GM23338 (cell line): ENCODE measurements around the gene TRPM7. TPM values are rescaled to one million over a fixed set of nuclear protein-coding genes. Genes with fewer than 3 reads are reported as not detected.
"Not testable (repeated sequence)": the region's sequence is repeated elsewhere in the genome, so short reads cannot be mapped to it uniquely, and the experiment has no call there.

ENCODE experiments used
- ATAC-seq: fragments of 200-7000 bp; cut with Tn5 transposase; 3 replicates; pipeline ENCODE4 v1.9.1; 2020
- DNase-seq: peaks from one replicate; pipeline ENCODE4 v3.0.0-alpha.2; 2015; ENCODE audit warnings: low spot score
- H2AFZ ChIP-seq: fragments of 200-600 bp; sonication (generic); 2 replicates; pipeline ENCODE4 v1.8.0; 2016; ENCODE audit warnings: antibody characterized with exemption, mild to moderate bottlenecking, moderate library complexity
- H3F3A ChIP-seq: fragments of 200-600 bp; sonication (generic); replicated peaks from 2 replicates; pipeline ENCODE4 v1.8.0; 2017; ENCODE audit warnings: antibody characterized with exemption, mixed run types, low read depth
- H3K27ac ChIP-seq: fragments of 200-600 bp; sonication (generic); 2 replicates; pipeline ENCODE4 v1.6.1; 2016; ENCODE audit warnings: low read depth
- H3K27me3 ChIP-seq: fragments of 200-600 bp; sonication (generic); 2 replicates; pipeline ENCODE4 v1.8.0; 2016; ENCODE audit warnings: mild to moderate bottlenecking, mixed run types, moderate library complexity; ENCODE audit not compliant: insufficient read depth
- H3K36me3 ChIP-seq: fragments of 200-600 bp; sonication (generic); 2 replicates; pipeline ENCODE4 v1.8.0; 2016; ENCODE audit warnings: mild to moderate bottlenecking; ENCODE audit not compliant: insufficient read depth
- H3K4me1 ChIP-seq: fragments of 200-600 bp; sonication (generic); 2 replicates; pipeline ENCODE4 v1.8.0; 2016; ENCODE audit warnings: mild to moderate bottlenecking, moderate library complexity; ENCODE audit not compliant: insufficient read depth
- H3K4me2 ChIP-seq: fragments of 200-600 bp; sonication (generic); 2 replicates; pipeline ENCODE4 v1.7.1; 2017; ENCODE audit warnings: mixed run types
- H3K4me3 ChIP-seq: fragments of 200-600 bp; sonication (generic); 2 replicates; pipeline ENCODE4 v1.6.1; 2016; ENCODE audit warnings: mixed run types
- H3K79me2 ChIP-seq: fragments of 200-600 bp; sonication (generic); replicated peaks from 2 replicates; pipeline ENCODE4 v1.8.0; 2017; ENCODE audit warnings: mild to moderate bottlenecking; ENCODE audit not compliant: insufficient read depth
- H3K9me2 ChIP-seq: fragments of 200-600 bp; sonication (generic); 2 replicates; pipeline ENCODE4 v1.8.0; 2017; ENCODE audit not compliant: insufficient read depth
- H4K20me1 ChIP-seq: fragments of 200-600 bp; sonication (generic); replicated peaks from 2 replicates; pipeline ENCODE4 v1.8.0; 2017; ENCODE audit warnings: mild to moderate bottlenecking; ENCODE audit not compliant: insufficient read depth
- H3K27ac Mint-ChIP-seq: 2 replicates; pipeline ENCODE4 v1.8.0; 2020; ENCODE audit warnings: inconsistent platforms, mild to moderate bottlenecking, moderate library complexity, mixed read lengths
- H3K27me3 Mint-ChIP-seq: 3 replicates; pipeline ENCODE4 v1.8.0; 2022; ENCODE audit warnings: low read depth, mild to moderate bottlenecking, moderate library complexity, mixed read lengths, inconsistent platforms; ENCODE audit not compliant: insufficient read depth, poor library complexity
- H3K36me3 Mint-ChIP-seq: 3 replicates; pipeline ENCODE4 v1.8.0; 2021; ENCODE audit warnings: low read depth, mild to moderate bottlenecking, inconsistent platforms, moderate library complexity, mixed read lengths
- H3K4me1 Mint-ChIP-seq: 3 replicates; pipeline ENCODE4 v1.8.0; 2020; ENCODE audit warnings: mild to moderate bottlenecking, inconsistent platforms, mixed read lengths
- H3K4me3 Mint-ChIP-seq: 3 replicates; pipeline ENCODE4 v1.8.0; 2021; ENCODE audit warnings: moderate library complexity, mild to moderate bottlenecking, inconsistent platforms, mixed read lengths
- H3K9me3 Mint-ChIP-seq: 3 replicates; pipeline ENCODE4 v1.8.0; 2020; ENCODE audit warnings: moderate library complexity, mild to moderate bottlenecking, inconsistent platforms, mixed read lengths
- CTCF ChIP-seq, 2 experiments: fragments of 200-600 bp in 1 of 2; sonication (generic) in 1 of 2; conservative IDR thresholded peaks; 2 replicates each; pipeline versions ENCODE4 v1.5.1 to v1.6.1; 2016 to 2017; ENCODE audit warnings: antibody characterized with exemption in 2 of 2, low read depth in 2 of 2, mild to moderate bottlenecking in 2 of 2, moderate library complexity in 1 of 2
- EZH2phosphoT487 ChIP-seq: fragments of 200-600 bp; sonication (generic); IDR thresholded peaks from one replicate; pipeline ENCODE4 v1.8.1; 2018; ENCODE audit warnings: antibody characterized with exemption; ENCODE audit not compliant: unreplicated experiment
- NANOG ChIP-seq: IDR thresholded peaks from 2 replicates; pipeline ENCODE4 v1.6.1; 2016; ENCODE audit warnings: antibody characterized with exemption, borderline replicate concordance
- STAT1 ChIP-seq: IDR thresholded peaks from one replicate; pipeline ENCODE4 v1.6.1; 2016; ENCODE audit warnings: antibody characterized with exemption; ENCODE audit not compliant: unreplicated experiment
- ZNF331 ChIP-seq: fragments of 250-450 bp; sonication (Bioruptor Pico); IDR thresholded peaks from 2 replicates; pipeline ENCODE4 v1.5.0; 2020; ENCODE audit warnings: low read depth, mild to moderate bottlenecking, moderate library complexity
- ZNF462 ChIP-seq: fragments of 250-450 bp; sonication (Bioruptor Pico); IDR thresholded peaks from 2 replicates; pipeline ENCODE4 v1.5.0; 2020; ENCODE audit warnings: mild to moderate bottlenecking, moderate library complexity
- polyA plus RNA-seq: library from polyadenylated mRNA; unstranded; fragments of >200 nt; fragmentation: Nextera tagmentation; extraction: Ambion mirVana; gene quantifications from 2 replicates; pipeline ENCODE4 v1.2.1, GENCODE V29; 2016
- total RNA-seq: library from RNA; depleted of rRNA; stranded (reverse); fragments of >200 nt; shearing (Covaris generic); gene quantifications from 2 replicates; pipeline ENCODE4 v1.2.3, GENCODE V29; 2014

The TRPM7 gene
- total and polyA plus RNA-seq, 2 experiments from 2014 or later, result 8.3 to 41.0 TPM

GRCh38 chr15:50573842-50574241, 112.8 kb downstream of the TRPM7 start:
- H3K4me3 ChIP-seq, H2AFZ ChIP-seq, H3K9me3 Mint-ChIP-seq, H3K4me3 Mint-ChIP-seq, H3K27me3 Mint-ChIP-seq, H3K27ac ChIP-seq, DNase-seq, H3K27me3 ChIP-seq, H3K4me1 ChIP-seq, H3K4me1 Mint-ChIP-seq, H3K9me2 ChIP-seq, H4K20me1 ChIP-seq, ATAC-seq, H3K79me2 ChIP-seq, H3K4me2 ChIP-seq, H3F3A ChIP-seq, H3K27ac Mint-ChIP-seq: not testable (repeated sequence)
- peaks cover 36% of the 10 kb centered on the region for H3K36me3 Mint-ChIP-seq
- peaks cover 36% of the 10 kb centered on the region for H3K36me3 ChIP-seq

GRCh38 chr15:50563756-50564155, 122.8 kb downstream of the TRPM7 start:
- Histone ChIP-seq H3K27ac (peak overlapping the region; percentile 18; the same call in 1 of the 2 replicates), H3K9me2 (no peaks in the 10 kb centered on the region), H3K4me2 (no peak overlapping the region), H4K20me1 (peaks cover 4% of the 10 kb centered on the region), H3K79me2 (no peaks in the 10 kb centered on the region; the same call in 1 of the 2 replicates), H3K4me1 (no peaks in the 10 kb centered on the region), H3K36me3 (peaks cover 19% of the 10 kb centered on the region), H2AFZ (no peak overlapping the region), H3F3A (no peaks in the 10 kb centered on the region), H3K27me3 (no peaks in the 10 kb centered on the region), H3K4me3 (no peak overlapping the region)
- H3K36me3 Mint-ChIP-seq, result peaks cover 21% of the 10 kb centered on the region; the same call in 1 of the 3 replicates
- ATAC-seq (no peak), DNase-seq (no peak)
- H3K27ac Mint-ChIP-seq, result no peak overlapping the region
- H3K4me1 Mint-ChIP-seq, result no peaks in the 10 kb centered on the region
- TF ChIP-seq NANOG, result no peak
- TF ChIP-seq STAT1, result no peak
- no peak for TF ChIP-seq CTCF (conservative IDR thresholded peaks at IDR 0.05; ENCODE audit: low read depth in 2 of 2)
- no peak for TF ChIP-seq ZNF462 (CRISPR knock-in tag)
- no peak for TF ChIP-seq EZH2phosphoT487
- TF ChIP-seq ZNF331 (CRISPR knock-in tag), result no peak
- H3K27me3 Mint-ChIP-seq, result no peaks in the 10 kb centered on the region
- no peak overlapping the region for H3K4me3 Mint-ChIP-seq
- H3K9me3 Mint-ChIP-seq, result no peaks in the 10 kb centered on the region
